Body of pancreas (tissue), 4 donors: ENCODE results near the gene ESM1.

Experiments used
- CTCF ChIP-seq, 7 experiments: fragments of 450-650 bp in 4 of 7; fragments of 200-600 bp in 3 of 7; sonication (generic) in 3 of 7; IDR thresholded peaks; one replicate each; pipeline ENCODE4 v1.5.1; 2016 to 2019; ENCODE audit warnings: antibody characterized with exemption in 7 of 7
- POLR2A ChIP-seq, 3 donors: fragments of 450-650 bp; IDR thresholded peaks; one replicate each; pipeline ENCODE4 v1.6.1; 2016; ENCODE audit warnings: antibody characterized with exemption in 3 of 3, mild to moderate bottlenecking in 2 of 3

GRCh38 chr5:54932789-54933188, 52.6 kb downstream of the ESM1 start:
- TF ChIP-seq POLR2A (IDR thresholded peaks at IDR 0.05): no peak
- TF ChIP-seq CTCF (IDR thresholded peaks at IDR 0.05): no peak
